OCI-LY1 (cell line): ENCODE results near the gene NXN.

Source experiments
- H2AFZ ChIP-seq: fragments of 200-600 bp; sonication (generic), shearing (Covaris generic); 2 replicates; pipeline ENCODE4 v1.6.0; 2014; ENCODE audit warnings: antibody characterized with exemption, mild to moderate bottlenecking, low read length
- H3F3A ChIP-seq: fragments of 200-600 bp; sonication (generic), shearing (Covaris generic); 2 replicates; pipeline ENCODE4 v1.6.0; 2014; ENCODE audit warnings: mild to moderate bottlenecking, antibody characterized with exemption, low read length, moderate library complexity; ENCODE audit not compliant: insufficient read depth
- H3K27ac ChIP-seq: fragments of 200-600 bp; sonication (generic); 2 replicates; pipeline ENCODE4 v1.5.1; 2014; ENCODE audit warnings: low read length, mixed run types, mild to moderate bottlenecking, low read depth; ENCODE audit not compliant: poor library complexity, severe bottlenecking
- H3K27me3 ChIP-seq: fragments of 200-600 bp; sonication (generic); 2 replicates; pipeline ENCODE4 v1.6.0; 2014; ENCODE audit warnings: antibody characterized with exemption, mild to moderate bottlenecking, low read length, moderate library complexity; ENCODE audit not compliant: insufficient read depth
- H3K36me3 ChIP-seq: fragments of 200-600 bp; sonication (generic); 2 replicates; pipeline ENCODE4 v1.6.1; 2014; ENCODE audit warnings: mild to moderate bottlenecking, antibody characterized with exemption, low read length, moderate library complexity, mixed read lengths; ENCODE audit not compliant: insufficient read depth
- H3K4me1 ChIP-seq: fragments of 200-600 bp; sonication (generic); 2 replicates; pipeline ENCODE4 v1.5.1; 2014; ENCODE audit warnings: mild to moderate bottlenecking, low read length, moderate library complexity; ENCODE audit not compliant: insufficient read depth, severe bottlenecking
- H3K4me2 ChIP-seq: fragments of 200-600 bp; sonication (generic), shearing (Covaris generic); 2 replicates; pipeline ENCODE4 v1.6.1; 2014; ENCODE audit warnings: low read length
- H3K4me3 ChIP-seq: fragments of 200-600 bp; sonication (generic); 2 replicates; pipeline ENCODE4 v1.5.1; 2014; ENCODE audit warnings: low read length, low read depth, mild to moderate bottlenecking, mixed read lengths; ENCODE audit not compliant: poor library complexity, severe bottlenecking
- H3K79me2 ChIP-seq: fragments of 200-600 bp; shearing (Covaris generic); 2 replicates; pipeline ENCODE4 v1.6.1; 2016; ENCODE audit warnings: mixed run types, low read length, mixed read lengths; ENCODE audit not compliant: insufficient read depth
- H3K9ac ChIP-seq: fragments of 200-600 bp; sonication (generic), shearing (Covaris generic); 2 replicates; pipeline ENCODE4 v1.6.1; 2014; ENCODE audit warnings: mild to moderate bottlenecking, low read length, mixed read lengths
- H3K9me2 ChIP-seq: fragments of 200-600 bp; sonication (generic), shearing (Covaris generic); 2 replicates; pipeline ENCODE4 v1.6.1; 2014; ENCODE audit warnings: low read depth, mild to moderate bottlenecking, low read length, mixed read lengths
- H3K9me3 ChIP-seq: fragments of 200-600 bp; shearing (Covaris generic); 2 replicates; pipeline ENCODE4 v1.6.1; 2014; ENCODE audit warnings: low read length, mixed read lengths
- H4K20me1 ChIP-seq: fragments of 200-600 bp; sonication (generic), shearing (Covaris generic); 2 replicates; pipeline ENCODE4 v1.6.0; 2016; ENCODE audit warnings: mild to moderate bottlenecking, low read length; ENCODE audit not compliant: insufficient read depth
- EZH2 ChIP-seq: fragments of 200-600 bp; sonication (generic), shearing (Covaris generic); IDR thresholded peaks from 2 replicates; pipeline ENCODE4 v1.8.0; 2017; ENCODE audit warnings: borderline replicate concordance, mixed run types, mild to moderate bottlenecking, antibody characterized with exemption, low read length, moderate library complexity, mixed read lengths
- TF ChIP-seq, protein P1 (sequence below): fragments of 200-600 bp; sonication (generic), shearing (Covaris generic); IDR thresholded peaks from 2 replicates; pipeline ENCODE4 v1.5.1; 2017; ENCODE audit warnings: mild to moderate bottlenecking, antibody characterized with exemption, low read length, moderate library complexity, mixed read lengths

The NXN gene

DNA sequence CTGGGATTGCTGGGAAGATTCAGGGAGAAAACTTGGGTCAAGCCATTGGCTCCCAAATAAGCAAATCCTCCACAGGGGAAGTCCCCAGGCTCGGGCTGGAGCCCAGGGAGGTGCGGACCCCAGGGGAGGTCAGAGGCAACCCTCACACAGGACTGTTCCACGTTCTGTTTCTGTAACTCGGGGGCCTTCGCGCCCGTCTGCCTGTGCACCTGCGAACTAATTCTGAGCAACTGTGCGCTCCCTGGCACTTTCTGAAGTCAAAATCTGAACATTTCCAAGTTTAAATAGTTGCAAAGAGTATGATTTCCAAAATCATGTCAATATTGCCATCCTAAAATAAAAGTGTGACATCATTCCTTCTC, 34.1 kb upstream of the NXN start:
- Histone ChIP-seq H3K4me1 (no peaks in the 10 kb centered on the region), H3K79me2 (no peaks in the 10 kb centered on the region), H3F3A (no peaks in the 10 kb centered on the region), H3K27me3 (no peaks in the 10 kb centered on the region), H3K4me2 (no peak overlapping the region), H3K9me2 (no peaks in the 10 kb centered on the region), H3K9ac (no peak overlapping the region), H2AFZ (no peak overlapping the region), H3K36me3 (peaks cover 14% of the 10 kb centered on the region; the same call in 1 of the 2 replicates), H3K4me3 (no peak overlapping the region), H3K9me3 (no peaks in the 10 kb centered on the region), H4K20me1 (no peaks in the 10 kb centered on the region), H3K27ac (no peak overlapping the region)
- no peak for TF ChIP-seq EZH2
- TF ChIP-seq, protein P1, sequence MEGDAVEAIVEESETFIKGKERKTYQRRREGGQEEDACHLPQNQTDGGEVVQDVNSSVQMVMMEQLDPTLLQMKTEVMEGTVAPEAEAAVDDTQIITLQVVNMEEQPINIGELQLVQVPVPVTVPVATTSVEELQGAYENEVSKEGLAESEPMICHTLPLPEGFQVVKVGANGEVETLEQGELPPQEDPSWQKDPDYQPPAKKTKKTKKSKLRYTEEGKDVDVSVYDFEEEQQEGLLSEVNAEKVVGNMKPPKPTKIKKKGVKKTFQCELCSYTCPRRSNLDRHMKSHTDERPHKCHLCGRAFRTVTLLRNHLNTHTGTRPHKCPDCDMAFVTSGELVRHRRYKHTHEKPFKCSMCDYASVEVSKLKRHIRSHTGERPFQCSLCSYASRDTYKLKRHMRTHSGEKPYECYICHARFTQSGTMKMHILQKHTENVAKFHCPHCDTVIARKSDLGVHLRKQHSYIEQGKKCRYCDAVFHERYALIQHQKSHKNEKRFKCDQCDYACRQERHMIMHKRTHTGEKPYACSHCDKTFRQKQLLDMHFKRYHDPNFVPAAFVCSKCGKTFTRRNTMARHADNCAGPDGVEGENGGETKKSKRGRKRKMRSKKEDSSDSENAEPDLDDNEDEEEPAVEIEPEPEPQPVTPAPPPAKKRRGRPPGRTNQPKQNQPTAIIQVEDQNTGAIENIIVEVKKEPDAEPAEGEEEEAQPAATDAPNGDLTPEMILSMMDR = no peak

DNA sequence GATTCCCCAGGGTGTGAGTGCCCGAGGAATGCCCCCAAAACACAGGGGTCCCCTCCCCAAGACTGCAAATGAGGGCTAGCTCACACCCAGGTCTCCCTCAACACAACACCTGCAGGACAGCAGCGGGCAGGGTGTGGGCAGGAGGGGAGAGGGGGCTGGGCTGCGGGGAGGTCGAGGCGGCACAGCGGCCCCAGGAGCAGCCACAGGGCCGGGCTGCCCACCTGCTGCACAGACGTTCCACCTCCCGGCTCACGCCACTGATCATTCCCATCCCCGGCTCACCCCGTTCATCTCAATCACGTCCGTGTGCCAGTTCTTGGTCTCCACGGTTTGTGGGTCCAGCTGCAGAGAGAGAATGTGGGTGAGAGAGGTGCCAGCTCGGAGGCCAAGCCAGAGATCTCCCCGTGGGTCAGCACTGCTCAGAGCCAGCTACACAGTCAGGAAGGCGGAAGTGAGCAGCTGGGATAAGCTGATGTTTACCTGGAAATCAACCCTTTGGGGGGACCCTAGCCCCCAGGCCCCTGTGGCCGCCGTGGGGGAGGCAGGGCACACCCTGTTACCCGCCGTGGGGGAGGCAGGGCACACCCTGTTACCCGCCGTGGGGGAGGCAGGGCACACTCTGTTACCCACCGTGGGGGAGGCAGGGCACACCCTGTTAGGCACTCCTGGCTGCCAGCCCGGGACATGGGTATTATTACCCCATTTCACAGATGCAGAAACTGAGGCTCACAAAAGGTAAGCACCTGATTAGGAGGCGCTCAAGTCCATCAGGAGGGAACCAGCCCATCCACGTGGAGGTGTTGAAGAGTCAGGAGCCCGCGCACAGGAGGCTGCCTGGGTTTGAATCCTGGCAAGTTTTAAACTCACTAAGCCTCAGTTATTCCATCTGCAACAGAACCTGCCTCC, 33.5 kb upstream of the NXN start:
- Histone ChIP-seq H3K9ac (no peak overlapping the region), H3K36me3 (peaks cover 14% of the 10 kb centered on the region; the same call in 1 of the 2 replicates), H2AFZ (no peak overlapping the region), H3F3A (no peaks in the 10 kb centered on the region), H3K4me2 (no peak overlapping the region), H4K20me1 (no peaks in the 10 kb centered on the region), H3K4me3 (no peak overlapping the region), H3K27me3 (no peaks in the 10 kb centered on the region), H3K9me3 (no peaks in the 10 kb centered on the region), H3K79me2 (no peaks in the 10 kb centered on the region), H3K9me2 (no peaks in the 10 kb centered on the region), H3K27ac (no peak overlapping the region), H3K4me1 (no peaks in the 10 kb centered on the region)
- TF ChIP-seq EZH2 = no peak
- TF ChIP-seq, protein P1 = no peak

DNA sequence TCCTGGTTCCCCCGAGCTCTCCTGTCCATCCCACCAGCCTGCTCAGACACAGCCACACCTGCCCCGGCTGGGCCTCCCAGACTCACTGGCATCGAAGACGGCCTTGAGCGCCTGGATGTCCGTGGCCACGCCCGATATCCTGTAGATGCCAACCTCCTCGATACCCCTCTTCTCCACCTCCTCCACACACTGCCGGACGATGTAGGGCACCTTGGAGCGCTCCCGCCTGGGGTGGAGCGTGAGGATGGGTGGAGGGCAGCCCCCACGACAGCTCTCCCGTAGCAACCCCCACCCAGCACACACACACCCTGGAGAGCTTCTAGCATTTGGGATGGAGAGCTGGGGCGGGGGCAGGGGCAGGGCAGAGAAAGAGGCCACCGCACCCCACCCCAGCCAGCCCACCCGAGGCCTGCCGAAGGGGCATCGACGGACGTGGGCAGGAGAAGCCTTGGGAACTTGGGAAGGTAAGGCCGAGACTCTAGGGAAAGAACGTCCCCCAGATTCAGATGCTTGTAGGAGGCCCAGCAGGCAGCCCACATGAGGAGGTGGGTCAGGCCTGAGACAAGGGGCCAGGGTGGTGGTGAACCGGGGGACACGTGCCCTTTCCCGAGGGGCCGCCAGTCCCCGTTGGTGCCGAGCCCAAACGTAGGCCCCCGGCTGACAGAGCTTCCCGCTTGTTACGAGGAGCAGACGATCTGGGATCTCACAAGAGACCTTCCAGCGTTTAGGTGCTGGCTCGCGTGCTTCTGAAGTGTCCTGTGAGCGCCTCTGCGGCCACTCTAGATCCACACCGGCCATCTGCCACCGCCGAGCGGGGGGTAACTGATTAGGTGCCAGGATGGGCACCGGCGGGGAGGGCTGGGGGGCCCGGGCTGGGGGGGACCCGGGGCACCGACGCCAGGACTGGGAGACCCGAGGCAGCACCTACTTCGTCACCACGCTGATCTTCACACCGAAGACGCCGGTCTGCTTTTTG, 32.5 kb upstream of the NXN start:
- H3K79me2 ChIP-seq = no peaks in the 10 kb centered on the region
- H3K27ac ChIP-seq = no peak overlapping the region
- H3K4me1 ChIP-seq = no peaks in the 10 kb centered on the region
- H3K27me3 ChIP-seq = no peaks in the 10 kb centered on the region
- peaks cover 18% of the 10 kb centered on the region; the same call in 1 of the 2 replicates for H3K36me3 ChIP-seq
- H3K4me2 ChIP-seq = no peak overlapping the region
- no peak overlapping the region for H3K9ac ChIP-seq
- H3F3A ChIP-seq = no peaks in the 10 kb centered on the region
- no peaks in the 10 kb centered on the region for H3K9me2 ChIP-seq
- no peak overlapping the region for H3K4me3 ChIP-seq
- no peaks in the 10 kb centered on the region for H3K9me3 ChIP-seq
- no peak overlapping the region for H2AFZ ChIP-seq
- TF ChIP-seq EZH2 = no peak
- TF ChIP-seq, protein P1 = no peak
- H4K20me1 ChIP-seq = no peaks in the 10 kb centered on the region
